ENCODE measurements around the gene DALRD3.

Gene DALRD3

GRCh38 chr3:49017971-49018706 is at the start of gene DALRD3:
Gene DALRD3, minus strand, starts transcription at chr3:49018580. Its CDS starts 16 bp downstream, at chr3:49018564.
- ChIA-PET CTCF (interaction anchor here (0.6 to 1.0 kb wide), 2 partner anchors 76 to 458 kb away, joined by 3 read pairs; no protein-coding TSS in a partner anchor), POLR2A (interaction anchor here (0.6 to 9.9 kb wide), 6 partner anchors 11 to 76 kb away, joined by 3 to 204 read pairs (median 22); partner anchors contain the start of genes IMPDH2, P4HTM, QRICH1 and WDR6)
- peak; percentile 52 for DNase-seq (ENCODE audit: extremely low spot score)
- TF ChIP-seq SP1 (IDR thresholded peaks at IDR 0.05) (no peak), ZNF384 (IDR thresholded peaks at IDR 0.05) (no peak), CTBP1 (IDR thresholded peaks at IDR 0.05; ENCODE audit: borderline replicate concordance) (peak; percentile 63; the same call in 1 of the 2 replicates), L3MBTL2 (conservative IDR thresholded peaks at IDR 0.05) (peak; percentile 41)

- POLR2A ChIA-PET: no interaction called here
- DNase-seq (ENCODE audit: extremely low spot score): no peak
- TF ChIP-seq ELF4 (IDR thresholded peaks at IDR 0.05) (no peak), FOXK2 (IDR thresholded peaks at IDR 0.05) (no peak), HDGF (IDR thresholded peaks at IDR 0.05; ENCODE audit: borderline replicate concordance) (no peak), FOXA1 (IDR thresholded peaks at IDR 0.05) (no peak), PKNOX1 (IDR thresholded peaks at IDR 0.05) (no peak), FOXM1 (IDR thresholded peaks at IDR 0.05; ENCODE audit: borderline replicate concordance) (no peak), NFRKB (IDR thresholded peaks at IDR 0.05) (no peak), ARNT (IDR thresholded peaks at IDR 0.05) (no peak), L3MBTL2 (conservative IDR thresholded peaks at IDR 0.05) (no peak), SP1 (IDR thresholded peaks at IDR 0.05) (no peak), CTBP1 (IDR thresholded peaks at IDR 0.05; ENCODE audit: borderline replicate concordance) (no peak), SUZ12 (IDR thresholded peaks at IDR 0.05) (no peak)
- CTCF ChIA-PET: no interaction called here
Measured at GRCh38 chr3:49058011-49058410, 39.6 kb upstream of the DALRD3 start.

- CTCF ChIA-PET: no interaction called here
- POLR2A ChIA-PET: no interaction called here
- TF ChIP-seq FOXM1 (IDR thresholded peaks at IDR 0.05; ENCODE audit: borderline replicate concordance) (no peak), HDGF (IDR thresholded peaks at IDR 0.05; ENCODE audit: borderline replicate concordance) (no peak), SP1 (IDR thresholded peaks at IDR 0.05) (no peak), ELF4 (IDR thresholded peaks at IDR 0.05) (no peak), CTBP1 (IDR thresholded peaks at IDR 0.05; ENCODE audit: borderline replicate concordance) (no peak), TARDBP (IDR thresholded peaks at IDR 0.05) (no peak), FOXK2 (IDR thresholded peaks at IDR 0.05) (no peak), FOXA1 (IDR thresholded peaks at IDR 0.05) (no peak), ZNF384 (IDR thresholded peaks at IDR 0.05) (no peak), ARNT (IDR thresholded peaks at IDR 0.05) (no peak), LEF1 (IDR thresholded peaks at IDR 0.05; ENCODE audit: borderline replicate concordance) (no peak), PKNOX1 (IDR thresholded peaks at IDR 0.05) (no peak)
- DNase-seq (ENCODE audit: extremely low spot score): no peak
Measured at GRCh38 chr3:49057268-49057667, 38.9 kb upstream of the DALRD3 start.

- no peak for TF ChIP-seq HDGF (IDR thresholded peaks at IDR 0.05; ENCODE audit: borderline replicate concordance)
- no peak for TF ChIP-seq ZNF384 (IDR thresholded peaks at IDR 0.05)
- TF ChIP-seq PKNOX1 (IDR thresholded peaks at IDR 0.05): no peak
- TF ChIP-seq LEF1 (IDR thresholded peaks at IDR 0.05; ENCODE audit: borderline replicate concordance): no peak
- TF ChIP-seq ARNT (IDR thresholded peaks at IDR 0.05): no peak
- no peak for TF ChIP-seq ELF4 (IDR thresholded peaks at IDR 0.05)
- no peak for TF ChIP-seq FOXA1 (IDR thresholded peaks at IDR 0.05)
- no peak for TF ChIP-seq SUZ12 (IDR thresholded peaks at IDR 0.05)
- no peak for TF ChIP-seq L3MBTL2 (conservative IDR thresholded peaks at IDR 0.05)
- no peak for TF ChIP-seq TARDBP (IDR thresholded peaks at IDR 0.05)
- no peak for TF ChIP-seq CTBP1 (IDR thresholded peaks at IDR 0.05; ENCODE audit: borderline replicate concordance)
- TF ChIP-seq NFRKB (IDR thresholded peaks at IDR 0.05): no peak
- no peak for TF ChIP-seq BHLHE40 (IDR thresholded peaks at IDR 0.05; ENCODE audit: borderline replicate concordance)
- TF ChIP-seq SP1 (IDR thresholded peaks at IDR 0.05): no peak
- no peak for TF ChIP-seq FOXK2 (IDR thresholded peaks at IDR 0.05)
- TF ChIP-seq FOXM1 (IDR thresholded peaks at IDR 0.05; ENCODE audit: borderline replicate concordance): no peak
- ChIA-PET POLR2A (interaction anchor here (1.1 to 2.6 kb wide), 2 partner anchors 11 to 25 kb away, joined by 3 to 7 read pairs; no protein-coding TSS in a partner anchor), CTCF (no interaction called here)
- no peak for DNase-seq (ENCODE audit: extremely low spot score)
Measured at GRCh38 chr3:49054344-49054862, 36.0 kb upstream of the DALRD3 start.

- ChIA-PET POLR2A (interaction anchor here (2.6 kb wide), 1 partner anchor 24 kb away, joined by 7 read pairs; no protein-coding TSS in a partner anchor), CTCF (no interaction called here)
- no peak for TF ChIP-seq FOXA1 (IDR thresholded peaks at IDR 0.05)
- no peak for TF ChIP-seq SUZ12 (IDR thresholded peaks at IDR 0.05)
- TF ChIP-seq NFRKB (IDR thresholded peaks at IDR 0.05): no peak
- TF ChIP-seq LEF1 (IDR thresholded peaks at IDR 0.05; ENCODE audit: borderline replicate concordance): no peak
- TF ChIP-seq BHLHE40 (IDR thresholded peaks at IDR 0.05; ENCODE audit: borderline replicate concordance): no peak
- no peak for DNase-seq (ENCODE audit: extremely low spot score)
Measured at GRCh38 chr3:49053543-49053942, 35.2 kb upstream of the DALRD3 start.

GRCh38 chr3:49035281-49035680 is 16.9 kb upstream of the DALRD3 start:
- CTCF ChIA-PET: no interaction called here
- no peak for DNase-seq (ENCODE audit: extremely low spot score)
- no peak for TF ChIP-seq FOXM1 (IDR thresholded peaks at IDR 0.05; ENCODE audit: borderline replicate concordance)
- no peak for TF ChIP-seq FOXK2 (IDR thresholded peaks at IDR 0.05)
- POLR2A ChIA-PET: interaction anchor here (1.4 kb wide), 1 partner anchor 11 kb away, joined by 5 read pairs; no protein-coding TSS in a partner anchor

All from HEK293T (cell line).